Activated naive CD8-positive, alpha-beta T cell (primary cell): ENCODE data around the gene PLPP3.

Experiments used
- H3K27ac Mint-ChIP-seq: one replicate; pipeline ENCODE4 v1.8.0; 2021; ENCODE audit warnings: mixed read lengths
- H3K27me3 Mint-ChIP-seq: one replicate; pipeline ENCODE4 v1.8.0; 2021; ENCODE audit warnings: mixed read lengths
- H3K36me3 Mint-ChIP-seq: one replicate; pipeline ENCODE4 v1.8.0; 2021; ENCODE audit warnings: mixed read lengths
- H3K4me1 Mint-ChIP-seq: one replicate; pipeline ENCODE4 v1.8.0; 2021; ENCODE audit warnings: low read depth, mixed read lengths
- H3K4me3 Mint-ChIP-seq: one replicate; pipeline ENCODE4 v1.8.0; 2021; ENCODE audit warnings: mild to moderate bottlenecking, mixed read lengths
- H3K9me3 Mint-ChIP-seq: one replicate; pipeline ENCODE4 v1.8.0; 2021; ENCODE audit warnings: low read depth, mixed read lengths

PLPP3 gene

DNA sequence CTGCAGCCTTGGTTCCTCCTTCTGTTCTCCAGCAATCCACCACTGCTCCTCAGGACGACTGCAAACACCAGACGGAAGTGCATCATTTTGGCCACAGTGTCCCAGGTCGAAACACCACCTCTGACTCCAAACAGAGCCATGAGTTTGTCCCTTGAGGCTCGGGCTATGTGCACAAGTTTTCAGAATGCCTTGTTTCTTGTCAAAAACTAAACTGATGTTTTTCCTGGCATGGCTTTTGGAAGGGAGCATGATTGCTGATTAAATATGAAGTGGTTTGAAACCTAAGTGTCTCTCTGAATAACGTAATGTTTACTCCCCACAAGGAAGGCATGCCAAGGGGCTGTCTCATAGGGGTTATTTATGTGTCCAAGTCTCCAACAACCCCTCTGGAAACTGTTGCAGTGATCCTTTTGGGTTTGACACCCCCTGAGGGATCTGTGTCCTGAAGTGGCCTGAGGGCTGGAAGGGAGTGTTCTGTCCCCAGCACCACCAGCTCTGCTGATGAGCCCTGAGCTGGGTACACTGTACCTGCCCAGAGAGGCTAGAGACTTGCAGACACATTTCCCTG, 132.7 kb downstream of the PLPP3 start:
- no peak overlapping the region for H3K27ac Mint-ChIP-seq
- H3K36me3 Mint-ChIP-seq: no peaks in the 10 kb centered on the region
- no peaks in the 10 kb centered on the region for H3K27me3 Mint-ChIP-seq
- no peaks in the 10 kb centered on the region for H3K9me3 Mint-ChIP-seq
- H3K4me3 Mint-ChIP-seq: no peak overlapping the region
- H3K4me1 Mint-ChIP-seq: no peaks in the 10 kb centered on the region

- Mint-ChIP-seq H3K27ac (no peak overlapping the region), H3K9me3 (no peaks in the 10 kb centered on the region), H3K4me1 (no peaks in the 10 kb centered on the region), H3K4me3 (no peak overlapping the region), H3K27me3 (no peaks in the 10 kb centered on the region), H3K36me3 (no peaks in the 10 kb centered on the region)
Measured at GRCh38 chr1:56444960-56445646, 134.3 kb downstream of the PLPP3 start.
